ENCODE results near the gene MCF2L.

DNA sequence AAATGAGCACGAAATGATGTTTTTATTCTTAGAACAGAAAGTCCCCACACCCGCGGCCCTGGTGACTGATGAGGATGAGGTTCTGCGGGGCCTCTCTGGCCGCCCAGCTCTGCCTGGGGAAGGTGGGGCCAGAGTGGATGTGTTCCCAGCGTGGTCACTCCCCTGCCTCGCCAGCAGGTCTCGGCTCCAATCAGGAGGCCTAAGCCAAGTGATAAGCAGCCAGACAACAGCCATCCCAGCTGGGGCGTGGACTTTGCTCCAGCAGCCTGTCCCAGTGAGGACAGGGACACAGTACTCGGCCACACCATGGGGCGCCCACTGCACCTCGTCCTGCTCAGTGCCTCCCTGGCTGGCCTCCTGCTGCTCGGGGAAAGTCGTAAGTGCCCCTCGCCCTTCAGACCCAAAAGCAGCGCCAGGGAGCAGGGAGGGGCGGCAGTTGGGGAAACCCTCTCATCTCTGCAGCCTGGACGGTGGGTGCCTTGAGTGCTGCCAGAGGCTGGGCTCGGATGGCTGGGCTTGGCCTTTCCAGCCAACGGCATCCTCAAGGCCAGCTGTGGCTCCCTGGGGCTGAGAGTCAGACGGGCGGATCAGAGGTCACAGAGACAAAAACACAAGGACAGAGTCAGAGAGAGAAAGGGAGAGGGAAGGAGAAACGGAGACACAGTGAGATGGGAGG, 153.7 kb downstream of the MCF2L start, which contains the start of gene F10:
- peak in 2 of 7 experiments; percentile 13 to 32 for TF ChIP-seq CTCF (IDR thresholded peaks at IDR 0.05)
- TF ChIP-seq POLR2A (IDR thresholded peaks at IDR 0.05), result peak in 1 of 3 donors; percentile 31

All from body of pancreas (tissue), 4 donors.